HepG2 (cell line): ENCODE results near the gene TEDC2. TPM values are rescaled to one million over a fixed set of nuclear protein-coding genes. Genes with fewer than 3 reads are reported as not detected.

Experiments used
- AGO1 ChIP-seq: fragments of 200-400 bp; formaldehyde crosslinking; IDR thresholded peaks from 2 replicates; pipeline ENCODE4 v1.6.1; 2017; ENCODE audit warnings: mild to moderate bottlenecking, low read depth, low read length, moderate library complexity; ENCODE audit not compliant: poor library complexity, severe bottlenecking
- ARID2 ChIP-seq: sonication (generic); formaldehyde crosslinking; IDR thresholded peaks from 2 replicates; pipeline ENCODE4 v1.8.1; 2022; ENCODE audit warnings: mild to moderate bottlenecking, missing genetic modification reagents, borderline replicate concordance
- ARNTL ChIP-seq: sonication (generic); formaldehyde crosslinking; IDR thresholded peaks from 2 replicates; pipeline ENCODE4 v1.4.0; 2020; ENCODE audit warnings: mild to moderate bottlenecking, missing genetic modification reagents
- ATRX ChIP-seq: sonication (generic); formaldehyde crosslinking; IDR thresholded peaks from 2 replicates; pipeline ENCODE4 v1.4.0; 2020; ENCODE audit warnings: missing genetic modification reagents, borderline replicate concordance
- BHLHE40 ChIP-seq: IDR thresholded peaks from 2 replicates; pipeline ENCODE4 v1.6.1; 2011; ENCODE audit warnings: low read length, improper control_type of control experiment
- DMAP1 ChIP-seq: IDR thresholded peaks from 2 replicates; pipeline ENCODE4 v1.6.1; 2016
- ELK4 ChIP-seq: sonication (generic); formaldehyde crosslinking; IDR thresholded peaks from 2 replicates; pipeline ENCODE4 v1.9.0; 2021; ENCODE audit warnings: missing genetic modification reagents, borderline replicate concordance
- FOXO1 ChIP-seq: sonication (generic); formaldehyde crosslinking; IDR thresholded peaks from 2 replicates; pipeline ENCODE4 v1.4.0; 2020; ENCODE audit warnings: missing genetic modification reagents
- GFI1 ChIP-seq: sonication (generic); formaldehyde crosslinking; IDR thresholded peaks from 2 replicates; pipeline ENCODE4 v1.5.0; 2020; ENCODE audit warnings: missing genetic modification reagents, mild to moderate bottlenecking, borderline replicate concordance
- HMGXB4 ChIP-seq, 2 experiments: sonication (generic) in 1 of 2; formaldehyde crosslinking in 1 of 2; IDR thresholded peaks; 2 replicates each; pipeline versions ENCODE4 v1.4.0 to v1.6.1; 2018 to 2020; ENCODE audit warnings: missing genetic modification reagents in 2 of 2, borderline replicate concordance in 1 of 2, low read depth in 1 of 2, mild to moderate bottlenecking in 1 of 2, missing biosample characterization in 1 of 2
- IKZF1 ChIP-seq: fragments of 450-650 bp; IDR thresholded peaks from 2 replicates; pipeline ENCODE4 v1.7.1; 2016
- MEIS2 ChIP-seq: sonication (generic); formaldehyde crosslinking; IDR thresholded peaks from 2 replicates; pipeline ENCODE4 v1.9.0; 2021; ENCODE audit warnings: mild to moderate bottlenecking, missing genetic modification reagents
- MTA1 ChIP-seq: sonication (generic); formaldehyde crosslinking; IDR thresholded peaks from 2 replicates; pipeline ENCODE4 v1.4.0; 2020; ENCODE audit warnings: missing genetic modification reagents, mild to moderate bottlenecking, borderline replicate concordance
- RARA ChIP-seq: IDR thresholded peaks from 2 replicates; pipeline ENCODE4 v1.6.1; 2016; ENCODE audit warnings: missing genetic modification reagents, missing compliant biosample characterization
- TBP ChIP-seq: sonication (generic); formaldehyde crosslinking; IDR thresholded peaks from 2 replicates; pipeline ENCODE4 v1.5.0; 2020; ENCODE audit warnings: missing genetic modification reagents
- THRA ChIP-seq: sonication (generic); formaldehyde crosslinking; IDR thresholded peaks from 2 replicates; pipeline ENCODE4 v1.4.0; 2020; ENCODE audit warnings: missing genetic modification reagents, borderline replicate concordance
- XBP1 ChIP-seq: sonication (generic); formaldehyde crosslinking; IDR thresholded peaks from 2 replicates; pipeline ENCODE4 v1.5.0; 2020; ENCODE audit warnings: missing genetic modification reagents
- XRCC5 ChIP-seq: fragments of 200-400 bp; formaldehyde crosslinking; optimal IDR thresholded peaks from 2 replicates; pipeline ENCODE3; 2017; ENCODE audit warnings: mild to moderate bottlenecking, low read length
- YEATS2 ChIP-seq: sonication (generic); formaldehyde crosslinking; IDR thresholded peaks from 2 replicates; pipeline ENCODE4 v1.4.0; 2020; ENCODE audit warnings: missing genetic modification reagents, borderline replicate concordance
- ZFX ChIP-seq: sonication (generic); formaldehyde crosslinking; IDR thresholded peaks from 2 replicates; pipeline ENCODE4 v1.4.0; 2020; ENCODE audit warnings: mild to moderate bottlenecking, low read depth, missing genetic modification reagents, moderate library complexity
- ZNF253 ChIP-seq: sonication (generic); formaldehyde crosslinking; IDR thresholded peaks from 2 replicates; pipeline ENCODE4 v1.8.0; 2022; ENCODE audit warnings: mild to moderate bottlenecking, missing genetic modification reagents, borderline replicate concordance
- ZNF670 ChIP-seq: sonication (generic); formaldehyde crosslinking; IDR thresholded peaks from 2 replicates; pipeline ENCODE4 v1.8.0; 2022; ENCODE audit warnings: mild to moderate bottlenecking, missing genetic modification reagents, borderline replicate concordance
- ZNF878 ChIP-seq: sonication (generic); formaldehyde crosslinking; IDR thresholded peaks from 2 replicates; pipeline ENCODE4 v1.8.1; 2023; ENCODE audit warnings: mild to moderate bottlenecking, missing genetic modification reagents, moderate library complexity
- polyA plus RNA-seq, 8 experiments: library from polyadenylated mRNA; depleted of rRNA in 3 of 8; stranded (reverse) in 7 of 8; unstranded in 1 of 8; fragments of >200 nt; fragmentation: Illumina TruSeq in 4 of 8; extraction: Trizol in 4 of 8; gene quantifications; 2 replicates each; pipeline versions ENCODE4 v1.2.1 to v1.2.3, GENCODE V29; 2011 to 2016; ENCODE audit warnings: low read depth in 4 of 8, missing spikeins in 1 of 8, mixed read lengths in 1 of 8; ENCODE audit not compliant: insufficient read depth in 1 of 8
- total RNA-seq, 5 experiments: library from RNA; depleted of rRNA; stranded (reverse); fragments of >200 nt; fragmentation: Illumina TruSeq; extraction: Trizol; gene quantifications; 2 replicates each; pipeline ENCODE4 v1.2.3, GENCODE V29; 2016; ENCODE audit warnings: low read depth in 1 of 5

TEDC2 gene
- total and polyA plus RNA-seq, 2 of the 13 experiments (the other 11 are each of a cell fraction or from before 2014, with no cell fraction given) = 6.2 to 24.4 TPM

DNA sequence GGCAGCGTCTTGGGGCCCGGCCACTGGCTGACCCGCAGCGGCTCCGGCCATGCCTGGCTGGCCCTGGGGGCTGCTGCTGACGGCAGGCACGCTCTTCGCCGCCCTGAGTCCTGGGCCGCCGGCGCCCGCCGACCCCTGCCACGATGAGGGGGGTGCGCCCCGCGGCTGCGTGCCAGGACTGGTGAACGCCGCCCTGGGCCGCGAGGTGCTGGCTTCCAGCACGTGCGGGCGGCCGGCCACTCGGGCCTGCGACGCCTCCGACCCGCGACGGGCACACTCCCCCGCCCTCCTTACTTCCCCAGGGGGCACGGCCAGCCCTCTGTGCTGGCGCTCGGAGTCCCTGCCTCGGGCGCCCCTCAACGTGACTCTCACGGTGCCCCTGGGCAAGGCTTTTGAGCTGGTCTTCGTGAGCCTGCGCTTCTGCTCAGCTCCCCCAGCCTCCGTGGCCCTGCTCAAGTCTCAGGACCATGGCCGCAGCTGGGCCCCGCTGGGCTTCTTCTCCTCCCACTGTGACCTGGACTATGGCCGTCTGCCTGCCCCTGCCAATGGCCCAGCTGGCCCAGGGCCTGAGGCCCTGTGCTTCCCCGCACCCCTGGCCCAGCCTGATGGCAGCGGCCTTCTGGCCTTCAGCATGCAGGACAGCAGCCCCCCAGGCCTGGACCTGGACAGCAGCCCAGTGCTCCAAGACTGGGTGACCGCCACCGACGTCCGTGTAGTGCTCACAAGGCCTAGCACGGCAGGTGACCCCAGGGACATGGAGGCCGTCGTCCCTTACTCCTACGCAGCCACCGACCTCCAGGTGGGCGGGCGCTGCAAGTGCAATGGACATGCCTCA lies 12.0 kb downstream of the TEDC2 start (continued):
- no peak for TF ChIP-seq ZNF670 (CRISPR knock-in tag)
- TF ChIP-seq BHLHE40 = peak; percentile 55; the same call in 1 of the 2 replicates
- TF ChIP-seq ZFX (CRISPR knock-in tag) = peak; percentile 88; the same call in 1 of the 2 replicates
- TF ChIP-seq YEATS2 = no peak
- no peak for TF ChIP-seq IKZF1
- TF ChIP-seq MTA1 = peak; percentile 76; the same call in 1 of the 2 replicates
- 0 out of 2 replicates have a peak, but pooled peaks have one; percentile 33 for TF ChIP-seq MEIS2 (CRISPR knock-in tag)
- 0 out of 2 replicates have a peak, but pooled peaks have one; percentile 5 for TF ChIP-seq FOXO1
- no peak for TF ChIP-seq TBP
- TF ChIP-seq XRCC5 = peak; percentile 23
- 0 out of 2 replicates have a peak, but pooled peaks have one; percentile 60 for TF ChIP-seq ZNF253 (CRISPR knock-in tag)
- no peak for TF ChIP-seq ARID2 (CRISPR knock-in tag)
- TF ChIP-seq HMGXB4 (CRISPR knock-in tag; IDR thresholded peaks at IDR 0.05; ENCODE audit: borderline replicate concordance in 1 of 2, low read depth in 1 of 2) = 0 out of 4 replicates have a peak, but pooled peaks of 1 of the 2 experiments have one; percentile 23
- TF ChIP-seq ELK4 = no peak
- TF ChIP-seq DMAP1 = peak; percentile 52; the same call in 1 of the 2 replicates
- peak; percentile 1 for TF ChIP-seq AGO1
- 0 out of 2 replicates have a peak, but pooled peaks have one; percentile 26 for TF ChIP-seq RARA (CRISPR knock-in tag)
- no peak for TF ChIP-seq THRA (CRISPR knock-in tag)
- 0 out of 2 replicates have a peak, but pooled peaks have one; percentile 4 for TF ChIP-seq ARNTL
- TF ChIP-seq ZNF878 = no peak
- TF ChIP-seq GFI1 (CRISPR knock-in tag) = 0 out of 2 replicates have a peak, but pooled peaks have one; percentile 50
- no peak for TF ChIP-seq XBP1 (CRISPR knock-in tag)
- no peak for TF ChIP-seq ATRX (CRISPR knock-in tag)
